GM18517 (cell line): ENCODE measurements around the gene PROX1.
"Not testable (repeated sequence)": the region's sequence is repeated elsewhere in the genome, so short reads cannot be mapped to it uniquely, and the experiment has no call there.

Experiments used
- ATAC-seq: cut with Tn5 transposase; IDR thresholded peaks from one replicate; pipeline ENCODE4 v1.9.1; 2021; ENCODE audit warnings: mild to moderate bottlenecking, moderate library complexity; ENCODE audit not compliant: unreplicated experiment

PROX1 gene

GRCh38 chr1:214066936-214067335, 79.2 kb downstream of the PROX1 start:
- ATAC-seq, result no peak

- ATAC-seq, result no peak
These were observed 79.6 kb downstream of the PROX1 start for GRCh38 chr1:214067397-214067796.

GRCh38 chr1:214067853-214068703, 80.3 kb downstream of the PROX1 start:
- no peak for ATAC-seq

GRCh38 chr1:214068979-214069378, 81.2 kb downstream of the PROX1 start:
- no peak for ATAC-seq

GRCh38 chr1:214071469-214071868, 83.7 kb downstream of the PROX1 start:
- no peak for ATAC-seq

- ATAC-seq, result no peak
These were observed 84.8 kb downstream of the PROX1 start for GRCh38 chr1:214072426-214073157.

GRCh38 chr1:214074477-214074876, 86.7 kb downstream of the PROX1 start:
- no peak for ATAC-seq

GRCh38 chr1:214075305-214075998, 87.7 kb downstream of the PROX1 start:
- ATAC-seq, result no peak

- ATAC-seq, result no peak
These were observed 88.4 kb downstream of the PROX1 start for GRCh38 chr1:214075999-214076707.

- ATAC-seq, result no peak
These were observed 88.9 kb downstream of the PROX1 start for GRCh38 chr1:214076708-214077065.

GRCh38 chr1:214078950-214079349, 91.2 kb downstream of the PROX1 start:
- ATAC-seq, result no peak

- no peak for ATAC-seq
These were observed 97.6 kb downstream of the PROX1 start for GRCh38 chr1:214085325-214085724.

- no peak for ATAC-seq
These were observed 99.2 kb downstream of the PROX1 start for GRCh38 chr1:214086945-214087344.

- ATAC-seq, result not testable (repeated sequence)
These were observed 101.2 kb downstream of the PROX1 start for GRCh38 chr1:214089003-214089402.
